CD8-positive, alpha-beta memory T cell (primary cell): ENCODE data around the gene PCDHB15. TPM values are rescaled to one million over a fixed set of nuclear protein-coding genes. Genes with fewer than 3 reads are reported as not detected.
A peak's percentile ranks its signal among the peaks of the same experiment; 100 is the strongest.
"Not testable (repeated sequence)": the region's sequence is repeated elsewhere in the genome, so short reads cannot be mapped to it uniquely, and the experiment has no call there.

Experiments used
- CTCF ChIA-PET: fragments of 350-600 bp; sonication (Branson Sonifier 250); formaldehyde crosslinking; loops from one replicate; lab custom pipeline; 2021; ENCODE audit warnings: antibody characterized with exemption; lab: Charles Lee
- POLR2A ChIA-PET: fragments of 350-600 bp; sonication (Branson Sonifier 250); formaldehyde crosslinking; loops from one replicate; lab custom pipeline; 2021; ENCODE audit warnings: antibody characterized with exemption; lab: Charles Lee
- DNase-seq, 5 donors: peaks; one replicate each; pipeline versions ENCODE4 v3.0.0 to v3.0.0-alpha.2; 2020 to 2022; ENCODE audit warnings: mixed read lengths in 1 of 5
- H3K27ac ChIP-seq: one replicate; pipeline ENCODE4 v1.7.0; 2013; ENCODE audit warnings: low read depth, mild to moderate bottlenecking, low read length, moderate library complexity
- H3K27me3 ChIP-seq: 2 replicates; pipeline ENCODE4 v1.7.0; 2013; ENCODE audit warnings: low read length, mild to moderate bottlenecking; ENCODE audit not compliant: insufficient read depth, poor library complexity, severe bottlenecking
- H3K36me3 ChIP-seq: 2 replicates; pipeline ENCODE4 v1.7.0; 2013; ENCODE audit warnings: mild to moderate bottlenecking, low read length, moderate library complexity; ENCODE audit not compliant: insufficient read depth
- H3K4me1 ChIP-seq: 2 replicates; pipeline ENCODE4 v1.7.0; 2013; ENCODE audit warnings: mild to moderate bottlenecking, low read length, moderate library complexity; ENCODE audit not compliant: insufficient read depth
- H3K4me3 ChIP-seq: 2 replicates; pipeline ENCODE4 v1.7.0; 2013; ENCODE audit warnings: mild to moderate bottlenecking, low read length
- H3K9me3 ChIP-seq: 2 replicates; pipeline ENCODE4 v1.7.0; 2013; ENCODE audit warnings: mild to moderate bottlenecking, low read length
- H3K27ac Mint-ChIP-seq, 8 donors: one replicate each; pipeline ENCODE4 v1.8.0; 2020 to 2021; ENCODE audit warnings: mixed read lengths in 8 of 8, mild to moderate bottlenecking in 6 of 8, inconsistent platforms in 3 of 8, moderate library complexity in 3 of 8
- H3K27me3 Mint-ChIP-seq, 2 donors: one replicate each; pipeline ENCODE4 v1.8.0; 2020 to 2021; ENCODE audit warnings: mixed read lengths in 2 of 2, mild to moderate bottlenecking in 1 of 2, moderate library complexity in 1 of 2
- H3K36me3 Mint-ChIP-seq, 3 donors: one replicate each; pipeline ENCODE4 v1.8.0; 2020 to 2021; ENCODE audit warnings: mixed read lengths in 3 of 3, inconsistent platforms in 1 of 3, mild to moderate bottlenecking in 1 of 3
- H3K4me1 Mint-ChIP-seq, 3 donors: one replicate each; pipeline ENCODE4 v1.8.0; 2020 to 2021; ENCODE audit warnings: mixed read lengths in 3 of 3, inconsistent platforms in 1 of 3, mild to moderate bottlenecking in 1 of 3
- H3K4me3 Mint-ChIP-seq, 7 donors: one replicate each; pipeline ENCODE4 v1.8.0; 2020 to 2021; ENCODE audit warnings: mixed read lengths in 7 of 7, mild to moderate bottlenecking in 6 of 7, moderate library complexity in 4 of 7, inconsistent platforms in 2 of 7
- H3K9me3 Mint-ChIP-seq, 5 donors: one replicate each; pipeline ENCODE4 v1.8.0; 2020 to 2022; ENCODE audit warnings: mixed read lengths in 5 of 5, mild to moderate bottlenecking in 3 of 5, moderate library complexity in 2 of 5, inconsistent platforms in 1 of 5
- polyA plus RNA-seq: library from polyadenylated mRNA; unstranded; fragments of 300-500 nt; fragmentation: Illumina TruSeq; gene quantifications from one replicate; pipeline ENCODE4 v1.2.3, GENCODE V29; 2021
- total RNA-seq, 2 experiments: library from RNA; stranded (reverse); gene quantifications; one replicate each; pipeline ENCODE4 v1.2.3, GENCODE V29; 2021

Gene PCDHB15
- not detected for total RNA-seq
- polyA plus RNA-seq: not detected

GRCh38 chr5:141245250-141245717 lies at the start of gene PCDHB15:
Gene PCDHB15 (plus strand): TSS chr5:141245395. CDS start chr5:141245579, 184 bp downstream.
- Histone ChIP-seq H3K27ac (no peak within 1 kb of the TSS), H3K4me1 (no peaks in the 10 kb centered on the region), H3K4me3 (no peak within 1 kb of the TSS), H3K27me3 (no peaks in the 10 kb centered on the region), H3K36me3 (no peaks in the 10 kb centered on the region), H3K9me3 (peaks cover 22% of the 10 kb centered on the region)
- Mint-ChIP-seq H3K9me3 (peaks cover 65 to 83% (median 82%) of the 10 kb centered on the region in 5 donors), H3K27ac (peak within 1 kb of the TSS in 1 of 8 donors; percentile 10), H3K4me3 (peak within 1 kb of the TSS in 4 of 7 donors; percentile 29 to 62 (median 48)), H3K36me3 (peaks cover 0 to 38% (median 15%) of the 10 kb centered on the region in 3 donors), H3K4me1 (peaks cover 1 to 5% (median 3%) of the 10 kb centered on the region in 3 donors), H3K27me3 (peaks cover 21 to 37% of the 10 kb centered on the region in 2 donors)
- CTCF ChIA-PET: interaction anchor here (0.7 to 2.0 kb wide), 2 partner anchors 75 to 319 kb away, joined by 3 to 5 read pairs; partner anchors contain the start of gene TAF7
- DNase-seq: peak in 1 of 5 donors; percentile 6
- POLR2A ChIA-PET: no interaction called here

- Histone ChIP-seq H3K36me3 (no peaks in the 10 kb centered on the region), H3K4me1 (no peaks in the 10 kb centered on the region), H3K27me3 (no peaks in the 10 kb centered on the region), H3K9me3 (peaks cover 5% of the 10 kb centered on the region), H3K27ac (no peak overlapping the region), H3K4me3 (no peak overlapping the region)
- peaks cover 0 to 3% (median 0%) of the 10 kb centered on the region in 3 donors for H3K36me3 Mint-ChIP-seq
- ChIA-PET POLR2A (no interaction called here), CTCF (no interaction called here)
- H3K9me3 Mint-ChIP-seq: peaks cover 45 to 60% (median 53%) of the 10 kb centered on the region in 5 donors
- no peak overlapping the region for H3K27ac Mint-ChIP-seq
- H3K4me1 Mint-ChIP-seq: no peaks in the 10 kb centered on the region
- no peak for DNase-seq
- no peak overlapping the region for H3K4me3 Mint-ChIP-seq
- H3K27me3 Mint-ChIP-seq: peaks cover 33 to 60% of the 10 kb centered on the region in 2 donors
These were observed 48.8 kb upstream of the PCDHB15 start for GRCh38 chr5:141196363-141196762.

- peak within 1 kb of the TSS in 1 of 8 donors; percentile 41 for H3K27ac Mint-ChIP-seq
- peaks cover 39 to 52% (median 47%) of the 10 kb centered on the region in 5 donors for H3K9me3 Mint-ChIP-seq
- POLR2A ChIA-PET: no interaction called here
- H3K4me3 ChIP-seq: no peak within 1 kb of the TSS
- no peaks in the 10 kb centered on the region for H3K36me3 ChIP-seq
- H3K27ac ChIP-seq: no peak within 1 kb of the TSS
- CTCF ChIA-PET: no interaction called here
- no peak for DNase-seq
- no peaks in the 10 kb centered on the region for H3K4me1 ChIP-seq
- H3K4me3 Mint-ChIP-seq: peak within 1 kb of the TSS in 1 of 7 donors; percentile 15
- peaks cover 0 to 3% (median 0%) of the 10 kb centered on the region in 3 donors for H3K36me3 Mint-ChIP-seq
- peaks cover 28 to 46% of the 10 kb centered on the region in 2 donors for H3K27me3 Mint-ChIP-seq
- H3K27me3 ChIP-seq: no peaks in the 10 kb centered on the region
- H3K4me1 Mint-ChIP-seq: no peaks in the 10 kb centered on the region
- peaks cover 5% of the 10 kb centered on the region for H3K9me3 ChIP-seq
These were observed 45.6 kb upstream of the PCDHB15 start, which contains the start of gene PCDHB11 for GRCh38 chr5:141199359-141200235. Gene PCDHB11 (plus strand): TSS chr5:141199627. CDS start chr5:141199775, 148 bp downstream.

DNA sequence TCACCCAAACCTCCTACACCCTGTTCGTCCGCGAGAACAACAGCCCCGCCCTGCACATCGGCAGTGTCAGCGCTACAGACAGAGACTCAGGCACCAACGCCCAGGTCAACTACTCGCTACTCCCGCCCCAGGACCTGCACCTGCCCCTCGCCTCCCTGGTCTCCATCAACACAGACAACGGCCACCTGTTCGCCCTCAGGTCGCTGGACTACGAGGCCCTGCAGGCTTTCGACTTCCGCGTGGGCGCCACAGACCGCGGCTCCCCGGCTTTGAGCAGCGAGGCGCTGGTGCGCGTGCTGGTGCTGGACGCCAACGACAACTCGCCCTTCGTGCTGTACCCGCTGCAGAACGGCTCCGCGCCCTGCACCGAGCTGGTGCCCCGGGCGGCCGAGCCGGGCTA lies 44.1 kb upstream of the PCDHB15 start:
- POLR2A ChIA-PET, H3K27ac Mint-ChIP-seq, CTCF ChIA-PET, DNase-seq, H3K4me1 Mint-ChIP-seq, H3K9me3 ChIP-seq, H3K4me3 ChIP-seq, H3K27ac ChIP-seq, H3K4me1 ChIP-seq, H3K27me3 ChIP-seq, H3K36me3 ChIP-seq, H3K36me3 Mint-ChIP-seq: not testable (repeated sequence)
- peak overlapping the region in 1 of 7 donors; percentile 15 for H3K4me3 Mint-ChIP-seq
- peaks cover 30 to 43% (median 40%) of the 10 kb centered on the region in 5 donors for H3K9me3 Mint-ChIP-seq
- H3K27me3 Mint-ChIP-seq: peaks cover 31 to 54% of the 10 kb centered on the region in 2 donors

GRCh38 chr5:141201646-141202045 lies 43.5 kb upstream of the PCDHB15 start:
- POLR2A ChIA-PET, H3K9me3 ChIP-seq, H3K27ac ChIP-seq, H3K36me3 Mint-ChIP-seq, H3K4me3 Mint-ChIP-seq, H3K4me3 ChIP-seq, CTCF ChIA-PET, DNase-seq, H3K27ac Mint-ChIP-seq, H3K4me1 ChIP-seq, H3K4me1 Mint-ChIP-seq, H3K36me3 ChIP-seq, H3K27me3 ChIP-seq: not testable (repeated sequence)
- Mint-ChIP-seq H3K9me3 (peaks cover 25 to 38% (median 35%) of the 10 kb centered on the region in 5 donors), H3K27me3 (peaks cover 32 to 56% of the 10 kb centered on the region in 2 donors)

GRCh38 chr5:141208478-141208877 lies 36.7 kb upstream of the PCDHB15 start, which contains the start of gene PCDHB12:
Gene PCDHB12 (plus strand): TSS chr5:141208719. CDS start chr5:141208908, 189 bp downstream.
- peaks cover 0 to 1% (median under 1%) of the 10 kb centered on the region in 3 donors for H3K4me1 Mint-ChIP-seq
- no peaks in the 10 kb centered on the region for H3K36me3 Mint-ChIP-seq
- ChIA-PET CTCF (interaction anchor here (1.5 kb wide), 1 partner anchor 304 kb away, joined by 3 read pairs; no protein-coding TSS in a partner anchor), POLR2A (no interaction called here)
- no peak for DNase-seq
- Histone ChIP-seq H3K9me3 (no peaks in the 10 kb centered on the region), H3K27ac (no peak within 1 kb of the TSS), H3K36me3 (no peaks in the 10 kb centered on the region), H3K27me3 (peaks cover 13% of the 10 kb centered on the region), H3K4me3 (no peak within 1 kb of the TSS), H3K4me1 (no peaks in the 10 kb centered on the region)
- H3K27ac Mint-ChIP-seq: no peak within 1 kb of the TSS
- peaks cover 33 to 64% of the 10 kb centered on the region in 2 donors for H3K27me3 Mint-ChIP-seq
- H3K9me3 Mint-ChIP-seq: peaks cover 0 to 10% (median 7%) of the 10 kb centered on the region in 5 donors
- H3K4me3 Mint-ChIP-seq: no peak within 1 kb of the TSS

- POLR2A ChIA-PET, DNase-seq, H3K4me1 Mint-ChIP-seq, H3K9me3 ChIP-seq, H3K27ac ChIP-seq, H3K27ac Mint-ChIP-seq, CTCF ChIA-PET, H3K36me3 Mint-ChIP-seq, H3K36me3 ChIP-seq, H3K4me3 ChIP-seq, H3K4me3 Mint-ChIP-seq, H3K4me1 ChIP-seq: not testable (repeated sequence)
- peaks cover 37 to 71% of the 10 kb centered on the region in 2 donors for H3K27me3 Mint-ChIP-seq
- H3K9me3 Mint-ChIP-seq: peaks cover 4 to 17% (median 15%) of the 10 kb centered on the region in 5 donors
- peaks cover 13% of the 10 kb centered on the region for H3K27me3 ChIP-seq
These were observed 34.9 kb upstream of the PCDHB15 start for GRCh38 chr5:141210281-141210680.

DNA sequence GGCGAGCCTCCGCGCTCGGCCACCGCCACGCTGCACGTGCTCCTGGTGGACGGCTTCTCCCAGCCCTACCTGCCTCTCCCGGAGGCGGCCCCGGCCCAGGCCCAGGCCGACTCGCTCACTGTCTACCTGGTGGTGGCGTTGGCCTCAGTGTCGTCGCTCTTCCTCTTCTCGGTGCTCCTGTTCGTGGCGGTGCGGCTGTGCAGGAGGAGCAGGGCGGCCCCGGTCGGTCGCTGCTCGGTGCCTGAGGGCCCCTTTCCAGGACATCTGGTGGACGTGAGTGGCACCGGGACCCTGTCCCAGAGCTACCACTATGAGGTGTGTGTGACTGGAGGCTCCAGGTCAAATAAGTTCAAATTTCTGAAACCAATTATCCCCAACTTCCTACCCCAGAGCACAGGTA lies 34.3 kb upstream of the PCDHB15 start:
- H3K4me1 ChIP-seq, POLR2A ChIA-PET, H3K4me3 ChIP-seq, H3K4me3 Mint-ChIP-seq, CTCF ChIA-PET, DNase-seq, H3K36me3 Mint-ChIP-seq, H3K27ac ChIP-seq, H3K9me3 ChIP-seq, H3K27ac Mint-ChIP-seq, H3K36me3 ChIP-seq, H3K4me1 Mint-ChIP-seq: not testable (repeated sequence)
- H3K27me3 ChIP-seq: peaks cover 13% of the 10 kb centered on the region
- peaks cover 4 to 18% (median 16%) of the 10 kb centered on the region in 5 donors for H3K9me3 Mint-ChIP-seq
- peaks cover 36 to 69% of the 10 kb centered on the region in 2 donors for H3K27me3 Mint-ChIP-seq
